HG03575 (cell line): Measurements from ENCODE around the gene ADGRL3.

Experiments
- ATAC-seq: cut with Tn5 transposase; IDR thresholded peaks from one replicate; pipeline ENCODE4 v1.9.1; 2021; ENCODE audit not compliant: unreplicated experiment, insufficient number of reproducible peaks, low FRiP score; ENCODE audit errors: extremely low read depth

The ADGRL3 gene

DNA sequence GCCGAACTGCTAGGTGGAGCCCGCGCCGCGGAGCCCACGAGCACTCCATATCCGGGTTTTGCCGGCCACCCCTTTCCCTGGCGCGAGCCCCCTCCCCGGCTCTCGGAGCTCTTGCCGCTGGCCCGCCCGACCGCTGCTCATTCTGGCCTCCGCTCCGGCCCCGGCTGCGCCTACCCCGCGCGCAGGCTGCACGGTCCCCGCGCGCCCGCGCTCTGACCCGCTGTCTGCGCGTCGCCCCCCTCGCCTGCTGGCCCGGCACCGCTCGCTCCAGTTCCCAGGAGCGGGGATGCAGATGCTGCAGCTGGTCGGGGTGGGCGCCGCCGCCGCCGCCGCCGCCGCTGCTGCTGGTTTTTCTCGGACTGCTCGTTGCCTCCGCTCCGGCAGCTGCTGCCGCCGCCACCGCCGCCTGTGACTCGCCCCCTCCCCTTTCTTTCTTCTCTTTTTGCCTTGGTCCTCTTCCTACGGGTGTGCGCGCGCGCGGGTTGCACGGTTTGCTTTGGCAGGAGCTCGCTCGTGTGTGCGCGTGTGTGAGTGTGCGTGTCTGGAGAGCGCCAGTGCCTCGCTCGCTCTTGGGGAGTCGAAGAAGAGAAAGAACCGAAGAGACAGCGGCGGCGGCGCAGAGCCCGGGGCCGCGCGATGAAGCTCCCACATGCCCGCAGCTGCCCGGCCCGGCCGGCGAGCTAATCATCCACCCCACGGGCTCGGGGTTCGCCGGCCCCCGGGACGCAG lies at the start of gene ADGRL3:
Gene ADGRL3 (plus strand): TSS at position 140 of the 729 bp plus-strand sequence.
- ATAC-seq, result no peak

DNA sequence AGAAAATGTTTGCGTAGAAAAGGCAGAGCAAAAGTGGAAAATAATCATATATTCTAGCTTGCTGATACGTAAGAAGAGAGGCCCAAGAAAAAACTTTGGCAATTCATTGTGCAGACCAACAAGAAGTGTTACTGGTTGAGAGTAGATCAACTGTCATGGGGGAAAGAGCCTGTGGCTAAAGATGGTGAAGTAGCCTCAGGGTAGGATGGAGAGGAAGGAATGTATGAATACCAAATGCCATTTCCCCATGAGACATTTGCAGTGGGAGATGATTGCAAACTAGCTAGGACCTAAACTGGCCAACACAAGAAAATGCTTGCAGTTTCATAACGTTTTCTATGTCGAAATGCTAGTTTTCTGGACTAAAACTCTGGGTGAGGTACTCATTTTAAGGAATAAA lies 47.7 kb upstream of the ADGRL3 start:
- no peak for ATAC-seq

DNA sequence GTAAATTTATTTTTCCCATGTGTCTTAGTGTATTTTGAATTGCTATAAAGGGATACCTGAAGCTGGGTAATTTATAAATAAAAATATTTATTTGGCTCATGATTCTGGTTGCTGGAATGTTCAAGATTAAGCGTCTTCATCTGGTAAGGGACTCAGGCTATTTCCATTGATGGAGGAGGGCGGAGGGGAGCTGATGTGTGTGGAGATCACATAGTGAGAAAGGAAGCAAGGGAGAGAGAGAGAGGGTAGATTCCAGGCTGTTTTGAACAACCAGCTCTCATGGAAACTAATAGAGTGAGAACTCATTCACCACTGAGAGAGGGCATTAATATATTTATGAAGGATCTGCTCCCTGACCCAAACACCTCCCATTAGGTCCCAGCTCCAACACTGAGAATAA lies 39.6 kb upstream of the ADGRL3 start:
- no peak for ATAC-seq

DNA sequence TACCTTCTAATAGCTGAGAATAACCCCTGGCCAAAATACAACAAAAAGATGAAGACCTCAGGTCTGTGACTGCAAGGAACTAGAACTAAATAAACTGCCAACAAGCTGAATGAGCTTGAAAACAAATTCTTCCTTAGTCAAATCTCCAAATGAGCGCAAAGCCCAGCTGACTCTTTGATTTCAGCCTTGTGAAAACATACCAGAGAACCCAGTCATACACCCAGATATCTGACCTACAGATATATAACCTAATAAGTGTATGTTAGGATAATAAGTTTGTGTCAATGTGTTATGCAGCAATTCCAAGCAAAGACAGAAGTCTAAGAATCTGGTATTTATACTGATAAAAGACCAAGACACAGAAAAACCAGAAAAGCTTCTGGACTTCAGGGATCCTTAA lies 38.0 kb upstream of the ADGRL3 start:
- no peak for ATAC-seq

DNA sequence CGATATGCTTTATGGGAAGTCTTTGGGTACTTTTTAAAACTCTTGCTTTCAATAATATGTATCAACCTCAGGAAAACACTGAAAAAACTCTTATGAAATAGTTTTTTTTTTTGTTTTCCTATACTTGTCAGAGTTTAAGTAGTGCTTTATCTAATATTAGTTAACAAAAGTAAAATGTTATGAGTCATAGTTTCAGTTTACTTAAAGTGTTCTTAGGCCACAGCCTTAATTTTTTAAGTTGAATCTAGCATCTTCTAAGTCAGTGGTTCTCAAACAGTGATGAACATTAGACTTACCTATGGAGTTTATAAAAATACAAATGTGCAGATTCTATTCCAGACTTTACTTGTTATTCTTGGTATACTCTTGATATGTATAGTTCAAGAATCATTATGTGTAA lies 26.3 kb upstream of the ADGRL3 start:
- ATAC-seq, result no peak

DNA sequence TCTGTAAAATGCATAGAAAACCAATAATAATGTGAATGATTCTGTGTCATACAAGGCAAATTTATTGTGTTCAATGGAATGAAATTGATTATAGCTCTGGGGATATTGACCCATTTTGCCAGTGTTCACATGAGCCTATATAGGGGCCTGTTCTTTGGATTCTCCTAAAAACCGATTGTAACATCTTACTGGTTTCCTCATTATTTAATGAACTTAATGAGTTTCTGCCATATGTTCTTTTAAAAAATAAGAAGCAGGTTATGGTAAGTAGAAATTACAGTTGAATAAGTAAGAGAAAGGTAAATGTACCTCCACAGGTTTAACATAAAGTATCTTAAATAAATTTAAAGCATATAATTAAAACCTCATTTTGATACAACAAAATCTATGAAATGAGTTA lies 24.6 kb upstream of the ADGRL3 start:
- no peak for ATAC-seq

DNA sequence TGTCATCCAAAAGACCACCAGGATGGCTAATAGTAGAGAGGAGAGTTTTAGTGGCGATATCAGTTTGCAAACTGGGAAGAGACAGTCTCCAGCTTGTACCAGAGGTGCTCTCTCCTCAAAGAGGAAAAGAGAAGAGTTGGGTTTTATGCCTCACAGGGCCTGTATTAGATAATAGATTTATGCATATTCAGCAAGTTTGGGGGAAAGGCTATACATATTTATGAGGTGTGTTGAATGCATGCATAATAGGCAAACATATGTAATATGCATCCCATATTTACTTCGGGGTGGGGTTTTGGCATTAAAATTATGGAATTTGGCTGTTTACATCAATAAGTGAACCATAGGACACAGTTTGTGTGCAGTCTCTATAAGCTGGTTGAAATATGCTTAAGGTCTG lies 22.8 kb upstream of the ADGRL3 start:
- ATAC-seq, result no peak

DNA sequence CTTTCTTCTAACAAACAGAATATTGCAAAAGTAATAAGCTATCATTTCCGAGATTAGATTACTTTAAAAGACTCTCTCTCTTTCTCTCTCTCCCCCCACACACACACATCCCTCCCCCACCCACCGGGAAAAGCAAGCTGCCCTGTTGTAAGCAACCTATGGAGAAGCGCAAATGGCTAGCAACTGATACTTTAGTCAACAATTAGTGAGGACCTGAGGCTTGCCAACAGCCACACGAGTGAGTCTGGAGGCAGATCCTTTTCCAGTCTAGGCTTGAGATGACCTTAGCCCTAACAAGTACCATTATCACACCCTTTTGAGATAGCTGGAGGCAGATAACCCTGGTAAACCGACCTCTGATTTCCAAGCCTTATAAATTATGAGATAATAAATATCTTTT lies 19.7 kb upstream of the ADGRL3 start:
- no peak for ATAC-seq

DNA sequence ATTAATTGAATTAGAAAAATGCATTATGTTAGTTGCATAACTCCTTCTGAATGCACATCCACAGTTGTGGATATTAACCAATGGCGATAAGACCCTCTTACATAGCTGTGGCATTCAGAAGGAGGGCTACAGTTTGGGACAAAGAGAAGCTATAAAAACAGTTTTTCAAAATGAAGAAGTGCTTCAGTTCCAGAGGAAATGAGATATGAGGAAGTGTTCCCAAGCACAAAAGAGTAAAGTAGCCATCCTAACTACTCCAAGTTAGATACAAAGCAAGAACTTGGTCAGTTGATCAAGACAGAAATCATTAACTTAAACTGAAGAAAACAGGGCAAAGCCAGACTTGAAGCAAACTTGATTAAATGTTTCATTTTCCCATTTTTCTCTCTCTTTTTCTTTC lies 17.2 kb upstream of the ADGRL3 start:
- ATAC-seq, result no peak

DNA sequence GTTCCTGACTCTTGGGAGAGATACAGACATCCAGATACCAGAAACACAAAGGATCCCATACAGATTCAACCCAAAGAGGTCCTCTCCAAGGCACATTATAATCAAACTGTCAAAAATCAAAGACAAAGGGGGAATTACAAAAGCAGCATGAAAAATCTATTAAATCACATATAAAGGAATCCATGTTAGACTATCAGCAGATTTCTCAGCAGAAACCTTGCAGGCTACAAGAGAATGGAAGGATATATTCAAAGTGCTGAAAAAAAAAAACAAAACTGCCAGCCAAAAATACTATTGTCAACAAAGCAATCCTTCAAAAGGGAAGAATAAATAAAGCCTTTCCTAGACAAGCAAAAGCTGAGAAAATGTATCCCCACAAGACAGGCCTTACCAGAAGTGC lies 14.8 kb upstream of the ADGRL3 start:
- no peak for ATAC-seq

DNA sequence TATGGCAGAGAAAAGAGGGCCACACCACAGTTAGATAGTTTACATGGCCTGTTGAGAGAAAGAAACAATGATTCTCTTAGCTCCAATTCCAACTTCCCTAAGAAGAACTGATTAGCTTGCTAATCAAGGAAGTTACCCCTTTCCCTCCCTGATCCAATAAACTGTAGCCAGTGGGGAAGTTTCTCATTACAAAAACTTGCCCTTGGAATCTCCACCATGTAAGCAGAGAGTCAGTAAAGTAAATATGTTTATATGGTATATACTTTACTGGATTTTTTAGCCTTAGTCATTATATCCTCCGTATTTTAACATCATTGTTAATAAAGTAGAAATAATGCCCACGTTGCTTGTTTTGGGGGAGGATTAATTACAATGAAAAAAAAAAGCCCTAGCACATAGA lies 7.7 kb upstream of the ADGRL3 start:
- ATAC-seq, result no peak

DNA sequence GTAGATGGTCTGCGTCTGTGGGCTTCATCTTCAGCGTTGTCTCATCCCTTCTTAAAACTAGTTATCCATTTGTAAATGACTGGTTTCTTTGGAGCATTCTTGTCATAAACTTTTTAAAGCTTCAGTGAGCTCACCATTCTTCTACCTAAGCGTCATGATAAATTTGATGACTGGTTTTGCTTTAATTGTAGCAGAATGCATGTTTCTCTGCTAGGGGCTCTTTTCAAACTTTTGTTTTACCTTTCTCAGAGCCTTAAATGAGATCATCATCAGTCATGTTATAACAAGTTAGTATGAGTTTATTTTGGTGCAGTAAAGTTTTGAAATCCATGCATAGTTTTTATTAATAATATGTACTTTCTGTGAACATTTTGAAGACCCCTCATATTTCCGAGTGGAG lies 6.3 kb upstream of the ADGRL3 start:
- no peak for ATAC-seq

DNA sequence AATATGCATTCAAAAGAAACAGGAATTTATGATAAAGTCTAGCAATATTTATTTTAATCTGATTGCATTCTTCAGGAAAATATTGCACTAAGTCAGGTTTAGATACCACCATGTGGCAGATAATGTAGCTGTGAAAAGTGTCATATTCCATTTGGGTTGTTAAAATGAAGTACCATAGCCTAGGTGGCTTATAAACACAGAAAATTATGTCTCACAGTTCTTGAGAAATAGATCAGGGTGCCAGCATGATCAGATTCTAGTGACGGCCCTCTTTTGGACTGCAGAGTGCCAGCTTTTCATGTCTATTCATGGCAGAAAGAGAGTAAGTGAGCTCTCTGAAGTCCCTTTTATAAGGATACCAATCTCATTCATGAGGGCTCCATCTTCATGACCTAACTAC lies 5.6 kb upstream of the ADGRL3 start:
- ATAC-seq, result no peak

DNA sequence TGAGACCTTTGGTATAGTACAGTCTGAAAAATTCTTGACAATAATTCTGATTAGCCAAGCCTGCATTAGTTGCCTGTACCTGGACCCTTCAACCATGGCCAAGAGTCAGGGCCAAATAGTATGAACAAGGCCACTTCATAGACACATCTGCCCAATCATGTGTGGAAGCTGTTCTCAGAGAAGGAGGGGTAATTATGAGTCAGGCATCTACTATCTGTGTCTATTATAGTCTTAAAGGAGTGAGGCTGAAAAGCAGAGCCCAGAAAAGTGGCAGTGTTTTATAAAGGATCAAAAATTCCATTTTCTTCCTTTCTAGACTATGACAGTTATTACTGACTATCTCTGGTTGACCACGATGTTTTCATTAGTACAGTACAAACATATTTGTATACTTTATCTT lies 5.0 kb upstream of the ADGRL3 start:
- ATAC-seq, result no peak

DNA sequence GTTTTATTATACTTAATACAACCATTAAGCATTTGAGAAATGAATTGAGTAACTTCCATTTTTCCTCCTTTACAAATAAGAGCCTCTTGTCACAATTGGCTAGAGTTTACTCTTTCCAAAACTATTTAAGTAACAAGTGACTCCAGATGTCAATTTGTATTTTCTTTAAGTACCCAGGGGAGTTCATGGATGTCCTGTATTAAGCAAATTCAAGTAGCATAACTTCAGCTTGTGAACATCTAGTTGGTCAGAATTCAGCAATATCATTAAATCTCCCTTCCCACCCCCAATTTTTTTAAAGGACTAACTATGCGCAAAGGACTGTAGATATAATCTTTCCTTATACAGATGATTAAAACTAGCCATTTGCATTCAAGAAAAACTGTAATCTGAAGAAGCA lies 1.4 kb upstream of the ADGRL3 start:
- no peak for ATAC-seq

DNA sequence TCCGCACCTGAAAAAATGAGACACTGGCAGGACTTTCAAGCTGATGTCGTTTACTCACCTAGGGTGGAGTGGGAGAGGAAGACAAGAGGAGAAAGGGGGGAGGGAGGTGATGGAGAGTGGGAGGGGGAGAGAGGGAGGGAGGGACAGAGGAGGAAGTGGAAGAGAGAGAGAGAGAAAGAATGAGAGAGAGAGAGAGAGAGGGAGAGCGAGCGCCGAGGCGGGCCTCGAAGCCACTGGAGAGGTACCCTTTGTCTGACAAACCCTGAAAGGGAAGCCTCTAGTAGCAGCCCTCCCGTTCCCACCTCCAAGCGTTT lies 296 bp upstream of the ADGRL3 start:
- ATAC-seq, result no peak

DNA sequence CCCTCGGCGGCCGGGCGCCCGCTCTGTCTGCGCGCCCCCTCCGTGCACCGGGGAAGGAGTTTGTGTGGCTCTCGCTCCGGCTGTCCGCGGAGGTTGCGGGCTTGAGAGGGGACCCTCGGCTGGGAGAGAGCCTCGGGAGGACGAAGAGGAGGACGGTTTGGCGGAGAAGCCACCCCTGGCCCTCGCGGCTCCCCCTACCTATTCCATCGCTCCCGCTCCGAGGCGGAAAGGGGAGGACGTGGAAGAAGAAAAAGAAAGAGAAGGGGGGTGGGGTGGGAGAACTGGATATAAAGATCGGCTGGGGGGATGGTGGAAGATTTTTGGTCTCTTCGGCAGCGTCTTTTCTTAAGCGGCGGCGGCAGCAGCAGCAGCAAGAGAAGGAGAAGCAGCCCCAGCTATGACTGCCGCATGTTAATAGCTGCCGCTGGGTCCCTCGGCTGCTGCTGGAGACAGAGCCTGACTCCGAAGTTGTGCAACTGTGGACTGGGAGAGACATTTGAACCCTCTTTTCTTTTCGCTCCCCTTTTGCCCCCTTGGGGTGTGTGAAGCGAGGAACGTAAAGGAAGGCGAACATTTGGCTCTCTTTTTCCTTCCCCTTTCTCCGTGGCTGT lies 895 bp downstream of the ADGRL3 start:
- no peak for ATAC-seq

DNA sequence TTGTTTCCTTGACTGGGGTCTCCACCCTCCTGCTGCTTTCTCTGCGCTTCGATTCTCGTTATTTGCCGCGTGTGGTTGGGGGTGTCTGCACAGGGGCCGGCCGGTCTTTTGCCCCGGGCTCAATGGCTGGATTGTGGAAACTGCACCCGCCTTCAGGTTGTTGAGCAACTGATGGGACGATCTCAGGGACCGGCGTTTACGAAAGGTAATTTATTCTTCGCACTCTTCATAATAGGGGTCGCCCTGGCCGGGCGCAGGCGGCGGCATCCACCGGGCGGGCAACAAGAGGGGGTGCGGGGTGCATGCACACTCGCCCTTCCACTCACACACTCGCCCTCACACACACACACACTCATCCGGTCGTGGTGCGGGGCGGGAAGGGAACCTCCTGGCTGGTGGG lies 1.4 kb downstream of the ADGRL3 start:
- ATAC-seq, result no peak

DNA sequence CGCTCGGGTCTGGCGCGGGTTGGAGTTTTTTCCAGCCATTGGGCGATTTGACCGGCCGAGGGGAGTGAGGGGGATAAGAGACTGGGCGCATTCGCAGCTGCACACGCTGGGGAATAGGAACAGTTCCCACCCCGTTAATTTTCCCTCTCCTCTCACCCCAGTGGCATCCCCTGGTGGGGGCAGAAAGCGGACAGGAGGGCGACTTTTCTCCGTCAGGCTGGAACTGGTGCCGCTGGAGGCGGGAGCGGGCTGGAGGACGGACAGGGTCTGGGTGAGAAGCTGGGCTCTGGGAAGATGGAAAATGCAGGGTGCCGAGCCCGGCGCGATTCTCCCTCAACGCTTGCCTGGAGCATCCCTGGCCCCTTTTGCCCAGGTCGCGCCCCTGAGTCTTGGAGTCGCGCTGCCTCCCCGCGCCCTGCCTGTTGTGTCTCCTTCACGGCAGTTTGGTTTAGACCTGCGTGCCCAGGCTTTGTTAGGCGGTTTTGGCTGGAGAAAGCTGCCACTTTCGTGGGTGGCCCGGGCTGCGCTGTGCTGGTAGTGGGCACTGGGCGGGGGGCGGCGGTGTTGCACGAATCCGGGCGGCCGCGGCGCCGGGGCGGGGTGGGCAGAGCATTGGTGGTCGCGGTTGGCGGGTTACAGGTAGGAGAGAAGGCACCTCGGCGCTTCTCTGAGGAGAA lies 2.0 kb downstream of the ADGRL3 start:
- no peak for ATAC-seq

DNA sequence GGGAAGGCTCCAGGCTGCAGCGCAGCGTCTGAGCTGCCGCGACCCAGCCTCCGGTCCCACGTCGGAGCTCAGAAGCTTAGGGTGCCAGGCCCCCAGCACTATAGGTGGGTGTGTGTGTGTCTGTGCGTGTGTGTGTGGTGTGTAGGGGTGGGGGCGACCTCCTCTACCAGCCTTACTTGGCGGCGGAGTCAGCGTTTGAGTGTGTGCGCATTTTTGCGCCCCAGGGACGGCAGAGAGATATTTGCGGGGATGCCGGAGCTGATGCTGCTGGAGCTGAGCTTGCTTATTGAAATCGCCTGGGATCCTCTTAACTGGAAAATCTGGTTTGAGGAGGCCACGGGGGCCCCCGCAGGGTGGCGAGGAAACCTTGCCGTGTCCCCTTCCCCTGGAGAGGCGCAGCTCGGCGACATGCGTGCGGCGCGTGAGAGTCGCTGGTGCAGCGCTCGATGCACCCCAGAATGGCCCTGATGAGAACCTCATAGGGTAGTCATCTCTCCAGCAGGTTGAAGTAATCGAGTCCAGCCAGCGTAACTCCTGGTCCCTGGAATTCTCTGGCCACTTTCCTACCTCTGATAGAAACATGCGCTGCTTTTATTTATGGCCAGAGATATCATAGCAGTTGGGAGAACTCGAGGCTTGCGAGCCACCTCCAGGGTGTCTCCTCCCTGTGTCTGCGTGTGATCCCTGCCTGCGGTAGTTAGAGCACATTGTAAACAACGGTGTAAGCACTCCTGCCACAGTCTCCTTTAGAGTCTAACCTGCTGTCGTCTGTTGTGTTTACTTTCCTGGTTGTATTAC lies 2.7 kb downstream of the ADGRL3 start:
- no peak for ATAC-seq
